Transverse colon (tissue), 4 donors: ENCODE results near the gene RTN3. TPM values are rescaled to one million over a fixed set of nuclear protein-coding genes. Genes with fewer than 3 reads are reported as not detected.
A peak's percentile ranks its signal among the peaks of the same experiment; 100 is the strongest.
"Not testable (repeated sequence)": the region's sequence is repeated elsewhere in the genome, so short reads cannot be mapped to it uniquely, and the experiment has no call there.

Experiments
- DNase-seq: peaks from one replicate; pipeline ENCODE4 v3.0.0-alpha.2; 2019
- H3K27ac ChIP-seq, 4 donors: fragments of 200-600 bp; sonication (generic); 2 replicates each; pipeline ENCODE4 v1.5.1; 2016 to 2018; ENCODE audit warnings: inconsistent platforms in 4 of 4
- H3K27me3 ChIP-seq: fragments of 200-600 bp; sonication (generic); 2 replicates; pipeline ENCODE4 v1.5.1; 2017; ENCODE audit warnings: inconsistent platforms
- H3K36me3 ChIP-seq, 4 donors: fragments of 200-600 bp; sonication (generic); 2 replicates each; pipeline ENCODE4 v1.5.1; 2017 to 2019; ENCODE audit warnings: inconsistent platforms in 4 of 4
- H3K4me1 ChIP-seq, 4 donors: fragments of 200-600 bp; sonication (generic); 2 replicates each; pipeline ENCODE4 v1.5.1; 2017 to 2020; ENCODE audit warnings: inconsistent platforms in 4 of 4
- H3K4me3 ChIP-seq, 4 donors: fragments of 200-600 bp; sonication (generic); 1 replicate in 1 of 4; 2 replicates in 3 of 4; pipeline versions ENCODE4 v1.5.1 to v1.6.1; 2017 to 2019; ENCODE audit warnings: inconsistent platforms in 4 of 4
- H3K9me3 ChIP-seq, 2 donors: fragments of 200-600 bp; sonication (generic); 2 replicates each; pipeline ENCODE4 v1.5.1; 2017 to 2019; ENCODE audit warnings: inconsistent platforms in 2 of 2
- EP300 ChIP-seq: sonication (generic); formaldehyde crosslinking; IDR thresholded peaks from one replicate; pipeline ENCODE4 v1.6.1; 2017; ENCODE audit warnings: antibody characterized with exemption, low read depth
- POLR2A ChIP-seq: fragments of 450-650 bp; IDR thresholded peaks from one replicate; pipeline ENCODE4 v1.6.1; 2016; ENCODE audit warnings: antibody characterized with exemption, mild to moderate bottlenecking, moderate library complexity
- POLR2AphosphoS5 ChIP-seq, 3 donors: sonication (generic); formaldehyde crosslinking; IDR thresholded peaks; one replicate each; pipeline ENCODE4 v1.6.1; 2016; ENCODE audit warnings: antibody characterized with exemption in 3 of 3
- WGBS, 2 donors: methylation state at CpG; one replicate each; pipeline ENCODE4 v1.1.5; 2018; ENCODE audit warnings: low coverage in 1 of 2; 5-methylcytosine and 5-hydroxymethylcytosine counted together
- in situ Hi-C, 4 donors: fragments of 200-750 bp; cut with MboI; loops; one replicate each; pipeline versions ENCODE4 v1.15.0 to v1.15.1; 2017; ENCODE audit warnings: low sequenced_read_pairs in 3 of 4, low pct_ligation_motif_present in 1 of 4, low pct_unique_long_range_greater_than_20kb in 1 of 4
- intact Hi-C: fragments of 100-400 bp; cut with DNase I; formaldehyde crosslinking; loops from one replicate; pipeline ENCODE4 v1.15.1; 2023; ENCODE audit warnings: low total_unique reads
- total RNA-seq, 4 donors: library from RNA; depleted of rRNA; stranded (reverse); fragments of >200 nt; gene quantifications; one replicate each; pipeline ENCODE4 v1.1.0, GENCODE V29; 2016
- TF ChIP-seq, protein P1 (sequence below), 5 experiments: fragments of 200-600 bp in 3 of 5; fragments of 450-650 bp in 2 of 5; sonication (generic) in 3 of 5; IDR thresholded peaks; 1 replicate in 2 of 5; 2 replicates in 3 of 5; pipeline ENCODE4 v1.5.1; 2016 to 2017; ENCODE audit warnings: antibody characterized with exemption in 5 of 5, inconsistent platforms in 3 of 5, mild to moderate bottlenecking in 2 of 5, moderate library complexity in 1 of 5

RTN3 gene
- total RNA-seq, 4 donors from 2014 or later: 44.8 to 187 (median 117) TPM

- peak overlapping the region; percentile 96 to 99 (median 98) for H3K27ac ChIP-seq
- no peaks in the 10 kb centered on the region for H3K9me3 ChIP-seq
- H3K27me3 ChIP-seq: no peaks in the 10 kb centered on the region
- no peaks in the 10 kb centered on the region for H3K36me3 ChIP-seq
- peaks cover 10 to 31% (median 12%) of the 10 kb centered on the region in 4 donors for H3K4me1 ChIP-seq
- intact Hi-C loops (loop anchor here (10.0 kb wide), 1 partner anchor 82 kb away; the partner anchor contains the start of gene ZFTA), in situ Hi-C loops (no loop called here)
- TF ChIP-seq POLR2A (no peak), POLR2AphosphoS5 (IDR thresholded peaks at IDR 0.05) (no peak)
- TF ChIP-seq, protein P1, sequence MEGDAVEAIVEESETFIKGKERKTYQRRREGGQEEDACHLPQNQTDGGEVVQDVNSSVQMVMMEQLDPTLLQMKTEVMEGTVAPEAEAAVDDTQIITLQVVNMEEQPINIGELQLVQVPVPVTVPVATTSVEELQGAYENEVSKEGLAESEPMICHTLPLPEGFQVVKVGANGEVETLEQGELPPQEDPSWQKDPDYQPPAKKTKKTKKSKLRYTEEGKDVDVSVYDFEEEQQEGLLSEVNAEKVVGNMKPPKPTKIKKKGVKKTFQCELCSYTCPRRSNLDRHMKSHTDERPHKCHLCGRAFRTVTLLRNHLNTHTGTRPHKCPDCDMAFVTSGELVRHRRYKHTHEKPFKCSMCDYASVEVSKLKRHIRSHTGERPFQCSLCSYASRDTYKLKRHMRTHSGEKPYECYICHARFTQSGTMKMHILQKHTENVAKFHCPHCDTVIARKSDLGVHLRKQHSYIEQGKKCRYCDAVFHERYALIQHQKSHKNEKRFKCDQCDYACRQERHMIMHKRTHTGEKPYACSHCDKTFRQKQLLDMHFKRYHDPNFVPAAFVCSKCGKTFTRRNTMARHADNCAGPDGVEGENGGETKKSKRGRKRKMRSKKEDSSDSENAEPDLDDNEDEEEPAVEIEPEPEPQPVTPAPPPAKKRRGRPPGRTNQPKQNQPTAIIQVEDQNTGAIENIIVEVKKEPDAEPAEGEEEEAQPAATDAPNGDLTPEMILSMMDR (IDR thresholded peaks at IDR 0.05): peak in 4 of 5 experiments; percentile 9 to 61 (median 40)
- peak overlapping the region; percentile 79 to 95 (median 90) for H3K4me3 ChIP-seq
- WGBS, 2 donors: 6% methylated on average over 13 to 19 of the region's 19 CpGs
- peak; percentile 48 for DNase-seq
Observed at GRCh38 chr11:63682066-63683021, 1.0 kb downstream of the RTN3 start.

GRCh38 chr11:63683133-63683991 lies 2.1 kb downstream of the RTN3 start:
- H3K27me3 ChIP-seq: no peaks in the 10 kb centered on the region
- H3K4me1 ChIP-seq: peaks cover 10 to 32% (median 12%) of the 10 kb centered on the region in 4 donors
- peak overlapping the region in 3 of 4 donors; percentile 79 to 95 (median 90) for H3K4me3 ChIP-seq
- intact Hi-C loops (loop anchor here (10.0 kb wide), 1 partner anchor 81 kb away; the partner anchor contains the start of gene ZFTA), in situ Hi-C loops (no loop called here)
- H3K36me3 ChIP-seq: no peaks in the 10 kb centered on the region
- peak overlapping the region; percentile 96 to 99 (median 98) for H3K27ac ChIP-seq
- WGBS, 2 donors: 82 to 84% methylated on average over 7 to 8 of the region's 8 CpGs
- H3K9me3 ChIP-seq: no peaks in the 10 kb centered on the region
- TF ChIP-seq POLR2AphosphoS5 (IDR thresholded peaks at IDR 0.05): no peak
- TF ChIP-seq EP300: no peak
- no peak for TF ChIP-seq POLR2A
- TF ChIP-seq, protein P1 (IDR thresholded peaks at IDR 0.05): no peak
- no peak for DNase-seq

GRCh38 chr11:63685158-63685721 lies 3.9 kb downstream of the RTN3 start:
- DNase-seq, in situ Hi-C loops, H3K27ac ChIP-seq, H3K36me3 ChIP-seq, H3K4me3 ChIP-seq, H3K9me3 ChIP-seq, H3K27me3 ChIP-seq: not testable (repeated sequence)
- intact Hi-C loops: loop anchor here (10.0 kb wide), 1 partner anchor 80 kb away; the partner anchor contains the start of gene ZFTA
- WGBS, 2 donors: 85 to 91% methylated on average over 4 to 7 of the region's 7 CpGs
- H3K4me1 ChIP-seq: peaks cover 10 to 42% (median 14%) of the 10 kb centered on the region in 4 donors

DNA sequence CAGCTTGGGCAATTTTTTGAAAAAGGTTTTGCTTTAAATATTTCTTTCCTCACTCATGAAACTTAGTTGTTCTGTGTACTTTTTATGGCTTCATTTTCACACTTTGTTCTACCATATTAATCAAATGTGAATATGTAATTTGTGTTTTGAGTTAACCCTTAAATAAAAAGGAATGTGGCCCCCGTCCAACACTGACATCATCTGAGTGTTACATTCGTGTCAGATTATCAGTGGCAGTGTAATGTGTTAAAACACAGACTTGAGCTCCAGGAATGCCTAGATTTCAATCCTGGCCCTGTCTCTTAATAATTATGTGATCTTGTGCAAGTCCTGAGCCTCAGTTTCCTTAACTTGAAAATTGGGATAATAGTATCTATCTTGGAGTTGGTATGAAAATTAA lies 5.6 kb downstream of the RTN3 start:
- Histone ChIP-seq H3K27me3 (no peaks in the 10 kb centered on the region), H3K36me3 (no peaks in the 10 kb centered on the region), H3K4me1 (peaks cover 8 to 40% (median 12%) of the 10 kb centered on the region in 4 donors), H3K27ac (no peak overlapping the region), H3K9me3 (no peaks in the 10 kb centered on the region), H3K4me3 (no peak overlapping the region)
- intact Hi-C loops (loop anchor here (10.0 kb wide), 1 partner anchor 78 kb away; the partner anchor contains the start of gene ZFTA), in situ Hi-C loops (no loop called here)
- DNase-seq: no peak
- WGBS, 2 donors: 67 to 79% methylated on average over 2 of the region's 2 CpGs
- no peak for TF ChIP-seq POLR2A
- TF ChIP-seq, protein P1 (IDR thresholded peaks at IDR 0.05): no peak
- no peak for TF ChIP-seq POLR2AphosphoS5 (IDR thresholded peaks at IDR 0.05)
- no peak for TF ChIP-seq EP300
